Natural killer cell (primary cell): Measurements from ENCODE around the gene SLC15A1. TPM values are rescaled to one million over a fixed set of nuclear protein-coding genes. Genes with fewer than 3 reads are reported as not detected.

Source experiments
- total RNA-seq, 4 donors: library from RNA; stranded (reverse); fragments of 120-200 nt in 1 of 4; gene quantifications; one replicate each; pipeline versions ENCODE4 v1.2.3 to v1.2.4, GENCODE V29; 2013 to 2022

Gene SLC15A1
- total RNA-seq, 3 donors from 2014 or later (not counting 1 experiment from before 2014, with no cell fraction given), result not detected

Other genes starting within 250 kb of the SLC15A1 start
- 10 to 100 TPM; 64.5 to 78.4 (median 70.4) TPM for gene STK24, start 175.6 kb downstream of the SLC15A1 start, total RNA-seq
- gene DOCK9, start 225.4 kb upstream of the SLC15A1 start, total RNA-seq, result 10 to 100 TPM; 31.5 to 42.5 (median 40.9) TPM